HepG2 (cell line): ENCODE data around the gene IST1.

ENCODE experiments used
- CTCF ChIP-seq: sonication (generic); formaldehyde crosslinking; IDR thresholded peaks from 2 replicates; pipeline ENCODE4 v1.5.0; 2020; ENCODE audit warnings: mild to moderate bottlenecking, missing genetic modification reagents, moderate library complexity
- EP300 ChIP-seq, 3 experiments: sonication (generic) in 1 of 3; formaldehyde crosslinking in 1 of 3; IDR thresholded peaks; 2 replicates each; pipeline versions ENCODE4 v1.5.1 to v1.6.1; 2011 to 2020; ENCODE audit warnings: low read depth in 2 of 3, low read length in 2 of 3, borderline replicate concordance in 1 of 3, improper control_type of control experiment in 1 of 3, mild to moderate bottlenecking in 1 of 3, missing genetic modification reagents in 1 of 3, moderate library complexity in 1 of 3
- EZH2 ChIP-seq: conservative IDR thresholded peaks from 2 replicates; pipeline ENCODE4 v1.6.1; 2012; ENCODE audit warnings: mild to moderate bottlenecking, low read depth, low read length, moderate library complexity
- HDAC6 ChIP-seq: fragments of 200-600 bp; sonication (generic); IDR thresholded peaks from 2 replicates; pipeline ENCODE4 v1.7.0; 2017; ENCODE audit warnings: mild to moderate bottlenecking, antibody characterized with exemption, low read length, low read depth
- NR0B2 ChIP-seq: sonication (generic); formaldehyde crosslinking; IDR thresholded peaks from 2 replicates; pipeline ENCODE4 v1.4.0; 2020; ENCODE audit warnings: mild to moderate bottlenecking, missing genetic modification reagents
- SAFB2 ChIP-seq: sonication (generic); formaldehyde crosslinking; IDR thresholded peaks from 2 replicates; pipeline ENCODE4 v1.5.1; 2020; ENCODE audit warnings: missing genetic modification reagents, low read depth, mild to moderate bottlenecking, borderline replicate concordance
- ZFP36 ChIP-seq: fragments of 150-350 bp; IDR thresholded peaks from 2 replicates; pipeline ENCODE4 v1.6.1; 2018; ENCODE audit warnings: borderline replicate concordance, low read length, low read depth; ENCODE audit not compliant: partially characterized antibody
- ZFP90 ChIP-seq: sonication (generic); formaldehyde crosslinking; IDR thresholded peaks from 2 replicates; pipeline ENCODE4 v1.8.0; 2022; ENCODE audit warnings: missing genetic modification reagents, mild to moderate bottlenecking, inconsistent platforms, borderline replicate concordance
- TF ChIP-seq, protein P1 (sequence below): sonication (generic); formaldehyde crosslinking; IDR thresholded peaks from 2 replicates; pipeline ENCODE4 v1.4.0; 2020; ENCODE audit warnings: missing genetic modification reagents

- no peak for TF ChIP-seq ZFP36
- TF ChIP-seq, protein P1, sequence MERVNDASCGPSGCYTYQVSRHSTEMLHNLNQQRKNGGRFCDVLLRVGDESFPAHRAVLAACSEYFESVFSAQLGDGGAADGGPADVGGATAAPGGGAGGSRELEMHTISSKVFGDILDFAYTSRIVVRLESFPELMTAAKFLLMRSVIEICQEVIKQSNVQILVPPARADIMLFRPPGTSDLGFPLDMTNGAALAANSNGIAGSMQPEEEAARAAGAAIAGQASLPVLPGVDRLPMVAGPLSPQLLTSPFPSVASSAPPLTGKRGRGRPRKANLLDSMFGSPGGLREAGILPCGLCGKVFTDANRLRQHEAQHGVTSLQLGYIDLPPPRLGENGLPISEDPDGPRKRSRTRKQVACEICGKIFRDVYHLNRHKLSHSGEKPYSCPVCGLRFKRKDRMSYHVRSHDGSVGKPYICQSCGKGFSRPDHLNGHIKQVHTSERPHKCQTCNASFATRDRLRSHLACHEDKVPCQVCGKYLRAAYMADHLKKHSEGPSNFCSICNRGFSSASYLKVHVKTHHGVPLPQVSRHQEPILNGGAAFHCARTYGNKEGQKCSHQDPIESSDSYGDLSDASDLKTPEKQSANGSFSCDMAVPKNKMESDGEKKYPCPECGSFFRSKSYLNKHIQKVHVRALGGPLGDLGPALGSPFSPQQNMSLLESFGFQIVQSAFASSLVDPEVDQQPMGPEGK (CRISPR knock-in tag): no peak
- no peak for TF ChIP-seq ZFP90 (CRISPR knock-in tag)
- TF ChIP-seq HDAC6: no peak
- no peak for TF ChIP-seq EZH2
- TF ChIP-seq NR0B2 (CRISPR knock-in tag): no peak
- TF ChIP-seq EP300 (IDR thresholded peaks at IDR 0.05; ENCODE audit: low read depth in 2 of 2, low read length in 2 of 2): no peak
- TF ChIP-seq EP300 (CRISPR knock-in tag; IDR thresholded peaks at IDR 0.05; ENCODE audit: borderline replicate concordance): no peak
- no peak for TF ChIP-seq SAFB2
- no peak for TF ChIP-seq CTCF
These were observed 61.2 kb downstream of the IST1 start for GRCh38 chr16:71956486-71956885.
